ENCODE results near the gene ZNF385B. TPM values are rescaled to one million over a fixed set of nuclear protein-coding genes. Genes with fewer than 3 reads are reported as not detected.

ZNF385B gene
- total RNA-seq, 1 experiment from 2014 or later, result 9.3 TPM

DNA sequence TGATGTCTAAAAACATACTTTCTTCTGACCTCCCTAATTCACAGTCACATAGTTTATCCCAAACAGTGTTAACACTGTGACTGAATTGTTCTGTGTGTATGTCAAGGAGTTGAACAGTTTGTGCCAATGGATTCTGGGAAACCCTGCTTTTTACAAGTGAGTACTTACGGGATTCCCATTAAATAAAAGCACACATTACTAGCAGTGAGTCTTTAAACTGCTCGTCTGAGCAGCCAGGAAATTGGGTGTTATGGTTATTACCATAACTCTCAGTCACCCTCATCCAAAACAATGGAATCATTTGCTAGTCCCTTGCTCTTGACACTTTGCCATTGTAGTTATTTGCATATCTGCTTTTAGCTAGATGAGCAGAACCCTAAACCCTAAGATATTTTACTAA, 209.1 kb downstream of the ZNF385B start:
- TF ChIP-seq EZH2phosphoT487 (IDR thresholded peaks at IDR 0.05; ENCODE audit: borderline replicate concordance), result no peak
- no peak for TF ChIP-seq CBX3 (IDR thresholded peaks at IDR 0.05; ENCODE audit: low read depth)
- TF ChIP-seq, protein P1, sequence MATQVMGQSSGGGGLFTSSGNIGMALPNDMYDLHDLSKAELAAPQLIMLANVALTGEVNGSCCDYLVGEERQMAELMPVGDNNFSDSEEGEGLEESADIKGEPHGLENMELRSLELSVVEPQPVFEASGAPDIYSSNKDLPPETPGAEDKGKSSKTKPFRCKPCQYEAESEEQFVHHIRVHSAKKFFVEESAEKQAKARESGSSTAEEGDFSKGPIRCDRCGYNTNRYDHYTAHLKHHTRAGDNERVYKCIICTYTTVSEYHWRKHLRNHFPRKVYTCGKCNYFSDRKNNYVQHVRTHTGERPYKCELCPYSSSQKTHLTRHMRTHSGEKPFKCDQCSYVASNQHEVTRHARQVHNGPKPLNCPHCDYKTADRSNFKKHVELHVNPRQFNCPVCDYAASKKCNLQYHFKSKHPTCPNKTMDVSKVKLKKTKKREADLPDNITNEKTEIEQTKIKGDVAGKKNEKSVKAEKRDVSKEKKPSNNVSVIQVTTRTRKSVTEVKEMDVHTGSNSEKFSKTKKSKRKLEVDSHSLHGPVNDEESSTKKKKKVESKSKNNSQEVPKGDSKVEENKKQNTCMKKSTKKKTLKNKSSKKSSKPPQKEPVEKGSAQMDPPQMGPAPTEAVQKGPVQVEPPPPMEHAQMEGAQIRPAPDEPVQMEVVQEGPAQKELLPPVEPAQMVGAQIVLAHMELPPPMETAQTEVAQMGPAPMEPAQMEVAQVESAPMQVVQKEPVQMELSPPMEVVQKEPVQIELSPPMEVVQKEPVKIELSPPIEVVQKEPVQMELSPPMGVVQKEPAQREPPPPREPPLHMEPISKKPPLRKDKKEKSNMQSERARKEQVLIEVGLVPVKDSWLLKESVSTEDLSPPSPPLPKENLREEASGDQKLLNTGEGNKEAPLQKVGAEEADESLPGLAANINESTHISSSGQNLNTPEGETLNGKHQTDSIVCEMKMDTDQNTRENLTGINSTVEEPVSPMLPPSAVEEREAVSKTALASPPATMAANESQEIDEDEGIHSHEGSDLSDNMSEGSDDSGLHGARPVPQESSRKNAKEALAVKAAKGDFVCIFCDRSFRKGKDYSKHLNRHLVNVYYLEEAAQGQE (IDR thresholded peaks at IDR 0.05; ENCODE audit: low read depth), result no peak
- TF ChIP-seq, protein P2, sequence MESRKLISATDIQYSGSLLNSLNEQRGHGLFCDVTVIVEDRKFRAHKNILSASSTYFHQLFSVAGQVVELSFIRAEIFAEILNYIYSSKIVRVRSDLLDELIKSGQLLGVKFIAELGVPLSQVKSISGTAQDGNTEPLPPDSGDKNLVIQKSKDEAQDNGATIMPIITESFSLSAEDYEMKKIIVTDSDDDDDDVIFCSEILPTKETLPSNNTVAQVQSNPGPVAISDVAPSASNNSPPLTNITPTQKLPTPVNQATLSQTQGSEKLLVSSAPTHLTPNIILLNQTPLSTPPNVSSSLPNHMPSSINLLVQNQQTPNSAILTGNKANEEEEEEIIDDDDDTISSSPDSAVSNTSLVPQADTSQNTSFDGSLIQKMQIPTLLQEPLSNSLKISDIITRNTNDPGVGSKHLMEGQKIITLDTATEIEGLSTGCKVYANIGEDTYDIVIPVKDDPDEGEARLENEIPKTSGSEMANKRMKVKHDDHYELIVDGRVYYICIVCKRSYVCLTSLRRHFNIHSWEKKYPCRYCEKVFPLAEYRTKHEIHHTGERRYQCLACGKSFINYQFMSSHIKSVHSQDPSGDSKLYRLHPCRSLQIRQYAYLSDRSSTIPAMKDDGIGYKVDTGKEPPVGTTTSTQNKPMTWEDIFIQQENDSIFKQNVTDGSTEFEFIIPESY (IDR thresholded peaks at IDR 0.05; ENCODE audit: extremely low read depth, insufficient replicate concordance, low read length), result no peak
- no peak for TF ChIP-seq CEBPB (IDR thresholded peaks at IDR 0.05; ENCODE audit: low read depth)
- no peak for TF ChIP-seq TCF7L2 (IDR thresholded peaks at IDR 0.05; ENCODE audit: borderline replicate concordance, extremely low read depth, insufficient read depth, insufficient read length)
- no peak for TF ChIP-seq POLR2AphosphoS5 (IDR thresholded peaks at IDR 0.05; ENCODE audit: low read depth, low read length)
- TF ChIP-seq FOSL1 (IDR thresholded peaks at IDR 0.05; ENCODE audit: low read depth), result no peak
- ChIA-PET POLR2A (no interaction called here), RAD21 (ENCODE audit: low non-redundant PET in 1 of 2, low total read pairs in 2 of 2, uncharacterized antibody in 2 of 2, unreplicated experiment in 2 of 2) (no interaction called here), CTCF (no interaction called here)
- H4K20me1 ChIP-seq (ENCODE audit: insufficient read depth), result no peaks in the 10 kb centered on the region
- no peaks in the 10 kb centered on the region for H3K27me3 ChIP-seq (ENCODE audit: insufficient read depth, low read length)
- DNase-seq (ENCODE audit: low read depth, low spot score) (no peak), ATAC-seq (no peak)
- BruUV-seq (replicated peaks), result no TSS peak
- no peak overlapping the region for H3K9ac ChIP-seq (ENCODE audit: low read length)
- no peak overlapping the region for H3K27ac ChIP-seq (ENCODE audit: low read depth, low read length)
- no peaks in the 10 kb centered on the region for H3K9me2 ChIP-seq (ENCODE audit: insufficient read depth)
- H3K4me2 ChIP-seq (ENCODE audit: low read length), result no peak overlapping the region
- no peak overlapping the region for H3K4me3 ChIP-seq (replicated peaks in 1 of 2; ENCODE audit: low read depth in 1 of 2, low read length in 2 of 2)
- H3K36me3 ChIP-seq (ENCODE audit: control insufficient read depth in 1 of 2, insufficient read depth in 2 of 2, low read length in 2 of 2), result no peaks in the 10 kb centered on the region
- no peaks in the 10 kb centered on the region for H3K79me2 ChIP-seq (ENCODE audit: insufficient read depth, low read length)
- intact Hi-C loops (cut with micrococcal nuclease), result no loop called here
- H2AFZ ChIP-seq (ENCODE audit: low read depth, low read length, poor library complexity, severe bottlenecking), result no peak overlapping the region
- H3K9me3 ChIP-seq (ENCODE audit: control insufficient read depth in 1 of 2, insufficient read depth in 1 of 2, low read depth in 1 of 2, low read length in 2 of 2), result no peaks in the 10 kb centered on the region
- H3K4me1 ChIP-seq (ENCODE audit: control insufficient read depth in 1 of 2, insufficient read depth in 2 of 2, low read length in 2 of 2), result no peaks in the 10 kb centered on the region

Data from HCT116 (cell line).